GM19193 (cell line): ENCODE measurements around the gene NHP2.

ENCODE experiments used
- POLR2A ChIP-seq: IDR thresholded peaks from 4 replicates; pipeline ENCODE4 v1.6.1; 2011; ENCODE audit not compliant: insufficient read depth, insufficient read length; ENCODE audit errors: extremely low read depth

Gene NHP2

DNA sequence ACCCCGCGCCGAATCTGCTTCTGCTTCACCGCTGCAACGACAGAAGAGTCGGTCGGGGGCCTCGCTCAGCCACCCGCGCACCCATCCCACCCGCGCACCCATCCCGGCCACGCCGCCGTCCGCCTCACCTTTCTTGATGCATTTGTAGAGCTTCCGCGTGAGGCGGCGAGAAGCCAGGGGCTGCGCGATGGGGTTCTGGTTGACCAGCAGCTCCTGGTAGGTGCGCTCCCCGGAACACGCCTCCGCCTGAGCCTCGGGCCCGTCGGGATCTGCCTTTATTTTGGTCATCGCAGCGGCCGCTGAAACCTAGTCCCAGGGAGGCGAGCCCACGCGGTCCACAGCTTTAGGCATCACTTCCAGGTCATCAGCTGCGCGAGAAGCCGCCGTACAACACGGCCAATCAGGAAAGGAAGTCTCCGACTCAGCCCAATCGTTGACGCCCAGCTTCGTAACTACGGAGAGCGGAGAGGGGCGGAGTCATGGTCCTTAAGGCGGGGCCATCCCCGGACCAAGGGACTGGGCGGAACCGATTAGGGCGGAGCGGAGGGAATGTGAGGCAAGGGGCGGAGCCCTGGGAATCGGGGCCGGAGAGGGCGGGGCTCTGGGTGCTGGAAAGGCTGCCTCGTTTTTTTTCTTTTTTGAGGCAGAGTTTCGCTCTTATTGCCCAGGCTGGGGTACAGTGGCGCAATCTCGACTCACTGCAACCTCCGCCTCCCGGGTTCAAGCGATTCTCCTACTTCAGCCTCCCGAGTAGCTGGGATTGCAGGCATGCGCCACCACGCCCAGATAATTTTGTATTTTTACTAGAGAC lies at the start of gene NHP2:
TSS of gene NHP2 (minus strand) at position 356 of the 811 bp plus-strand sequence. CDS start at position 288, 68 bp downstream.
- TF ChIP-seq POLR2A: peak; percentile 66

DNA sequence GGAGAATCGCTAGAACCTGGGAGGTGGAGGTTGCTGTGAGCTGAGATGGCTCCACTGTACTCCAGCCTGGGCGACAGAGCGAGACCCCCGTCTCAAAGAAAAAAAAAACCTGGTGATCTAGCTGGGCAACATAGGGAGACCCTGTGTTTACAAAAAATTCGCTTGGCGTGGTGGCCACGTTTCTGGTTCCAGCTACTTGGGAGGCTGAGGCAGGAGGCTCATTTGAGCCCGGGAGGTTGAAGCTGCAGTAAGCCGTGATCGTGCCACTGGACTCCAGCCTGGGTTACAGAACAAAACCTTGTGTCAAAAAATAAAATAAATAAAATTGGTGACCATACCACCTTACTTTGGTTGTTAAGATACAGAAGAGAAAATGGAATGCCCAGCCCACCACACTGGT lies 48.9 kb upstream of the NHP2 start:
- TF ChIP-seq POLR2A: no peak

DNA sequence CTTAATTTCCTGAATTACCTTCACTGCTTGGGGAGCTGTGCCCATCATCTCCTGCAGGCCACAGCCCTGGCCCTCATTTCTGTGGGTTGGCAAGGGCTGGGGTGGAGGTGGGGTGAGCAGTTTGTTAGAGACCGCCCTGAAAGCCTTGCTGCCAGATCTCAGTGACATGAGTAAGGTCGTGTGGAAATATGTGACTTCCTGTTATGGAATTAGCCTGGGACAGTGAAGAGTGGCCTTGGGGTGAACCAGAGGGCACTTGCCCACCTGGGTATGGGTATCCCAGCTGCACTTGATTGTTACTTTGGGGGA lies 48.2 kb upstream of the NHP2 start:
- no peak for TF ChIP-seq POLR2A

DNA sequence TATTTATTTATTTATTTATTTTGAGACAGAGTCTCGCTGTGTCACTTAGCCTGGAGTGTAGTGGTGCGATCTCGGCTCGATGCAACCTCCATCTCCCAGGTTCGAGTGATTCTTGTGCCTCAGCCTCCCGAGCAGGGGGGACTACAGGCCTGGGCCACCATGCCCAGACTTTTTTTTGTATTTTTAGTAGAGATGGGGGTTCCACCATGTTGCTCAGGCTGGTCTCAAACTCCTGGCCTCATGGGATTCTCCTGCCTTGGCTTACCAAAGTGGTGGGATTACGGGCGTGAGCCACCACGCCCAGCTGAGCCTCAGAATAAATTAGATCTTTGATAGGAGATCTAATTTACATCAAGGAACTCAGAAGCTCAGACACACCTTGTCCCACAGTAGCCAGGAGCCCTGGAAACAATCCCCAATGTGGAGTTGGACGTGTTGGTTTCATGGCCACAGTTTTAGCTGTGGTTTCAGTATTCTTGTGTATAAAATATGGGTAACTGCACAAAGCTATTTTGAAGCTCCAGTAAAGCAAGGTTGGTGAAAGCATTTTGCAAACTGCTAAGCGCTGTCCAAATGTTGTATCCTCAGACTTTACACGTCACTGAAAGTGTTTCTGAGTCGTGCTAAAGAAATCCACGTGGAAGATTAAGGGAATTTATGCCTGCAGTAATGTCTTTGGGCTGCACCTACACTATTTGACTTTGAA lies 47.7 kb upstream of the NHP2 start:
- no peak for TF ChIP-seq POLR2A

DNA sequence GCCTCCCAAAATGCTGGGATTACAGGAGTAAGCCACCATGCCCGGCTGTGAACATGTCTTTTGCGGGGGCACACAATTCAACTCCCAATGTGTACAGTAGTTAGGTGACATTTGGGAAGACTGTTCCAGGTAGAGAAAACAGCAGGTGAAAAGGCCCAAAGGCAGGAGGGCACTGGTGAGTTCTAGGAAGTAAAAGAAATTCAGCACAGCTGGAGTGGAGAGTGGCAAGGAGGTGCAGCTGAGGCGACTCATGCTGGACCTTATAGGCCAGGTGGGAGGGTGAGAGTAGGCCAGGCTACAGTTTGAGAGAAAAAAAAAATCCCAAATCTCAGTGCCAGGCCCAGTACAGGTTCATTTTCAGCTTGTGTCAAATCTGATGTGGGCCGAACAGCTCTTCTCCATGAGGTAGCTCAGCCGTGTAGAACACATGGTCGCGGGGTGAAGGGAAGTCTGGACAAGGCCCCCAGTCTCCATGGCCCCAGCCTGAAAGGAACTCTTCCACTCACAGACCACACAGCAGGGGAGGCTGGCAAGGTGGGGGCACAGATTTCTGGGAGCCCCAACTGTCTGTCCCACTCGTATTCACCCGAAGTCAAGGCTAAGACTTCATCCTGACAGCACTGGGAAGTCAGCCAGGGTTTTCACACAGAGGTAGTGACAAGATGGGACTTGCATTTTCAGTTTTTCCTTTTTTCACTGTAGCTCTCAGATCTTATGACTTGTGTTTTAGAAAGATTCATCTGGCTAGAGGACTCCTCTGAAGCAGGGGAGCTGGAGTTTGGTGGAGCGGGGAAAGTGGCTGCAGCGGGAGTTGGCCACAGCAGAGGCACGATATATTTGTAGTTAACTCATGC lies 46.1 kb upstream of the NHP2 start:
- TF ChIP-seq POLR2A: no peak

DNA sequence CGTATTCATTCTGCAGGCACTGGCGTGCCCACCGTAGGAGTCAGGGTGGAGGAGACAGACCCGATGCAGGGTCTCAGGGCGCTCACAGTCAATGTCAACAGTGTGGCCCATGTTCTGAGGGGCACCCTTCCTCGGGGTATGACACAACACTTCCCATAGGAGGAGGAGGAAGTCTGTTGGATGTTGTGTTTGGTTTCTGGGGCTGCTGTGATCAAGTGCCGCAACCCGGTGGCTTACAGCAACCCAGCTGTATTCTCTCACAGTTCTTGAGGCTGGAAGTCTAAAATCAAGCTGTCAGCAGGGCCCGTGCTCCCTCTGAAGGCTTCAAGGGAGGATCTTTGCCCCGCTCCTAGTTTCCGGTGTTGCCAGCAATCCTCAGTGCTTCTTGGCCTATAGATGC lies 45.0 kb upstream of the NHP2 start:
- TF ChIP-seq POLR2A: no peak

DNA sequence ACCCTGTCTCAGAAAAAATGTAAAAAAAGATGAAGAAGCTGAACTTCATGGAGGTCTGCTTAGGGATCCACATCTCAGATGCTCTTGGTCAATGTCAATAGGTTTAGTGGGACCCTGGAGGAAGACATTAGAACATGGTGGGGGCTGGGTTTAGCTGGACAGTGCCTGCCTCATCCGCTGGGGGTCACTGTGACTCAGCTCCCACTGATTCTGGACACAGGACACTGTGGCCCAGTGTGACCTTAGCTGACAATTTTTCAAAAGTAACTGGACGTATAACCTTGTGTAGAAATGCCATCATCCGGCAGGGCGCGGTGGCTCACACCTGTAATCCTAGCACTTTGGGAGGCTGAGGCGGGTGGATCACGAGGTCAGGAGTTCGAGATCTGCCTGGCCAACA lies 43.3 kb upstream of the NHP2 start:
- TF ChIP-seq POLR2A: no peak

DNA sequence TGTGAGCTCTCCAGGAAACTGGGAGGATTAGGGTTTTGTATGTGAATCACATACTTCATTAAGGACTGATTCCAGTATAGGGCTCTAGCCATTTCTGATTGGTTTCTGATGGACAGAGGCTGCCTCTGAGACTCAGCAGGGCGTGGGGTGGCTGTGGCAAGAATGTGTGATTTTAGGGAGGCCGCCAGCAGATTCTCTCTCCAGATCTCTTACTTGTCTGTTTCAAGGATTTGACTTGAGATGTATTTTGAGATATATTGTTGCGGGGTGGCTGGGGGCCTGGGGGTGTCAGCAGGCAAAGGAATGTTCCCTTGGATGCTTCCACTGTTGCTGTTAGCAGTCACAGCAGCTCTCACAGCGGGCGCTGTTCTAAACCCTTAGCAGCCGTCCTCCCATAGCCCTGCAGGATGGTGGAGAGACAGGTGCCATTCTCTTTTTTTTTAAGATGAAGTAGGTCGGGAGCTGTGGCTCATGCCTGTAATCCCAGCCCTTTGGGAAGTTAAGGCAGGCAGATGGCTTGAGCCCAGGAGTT lies 42.7 kb upstream of the NHP2 start:
- TF ChIP-seq POLR2A: no peak

DNA sequence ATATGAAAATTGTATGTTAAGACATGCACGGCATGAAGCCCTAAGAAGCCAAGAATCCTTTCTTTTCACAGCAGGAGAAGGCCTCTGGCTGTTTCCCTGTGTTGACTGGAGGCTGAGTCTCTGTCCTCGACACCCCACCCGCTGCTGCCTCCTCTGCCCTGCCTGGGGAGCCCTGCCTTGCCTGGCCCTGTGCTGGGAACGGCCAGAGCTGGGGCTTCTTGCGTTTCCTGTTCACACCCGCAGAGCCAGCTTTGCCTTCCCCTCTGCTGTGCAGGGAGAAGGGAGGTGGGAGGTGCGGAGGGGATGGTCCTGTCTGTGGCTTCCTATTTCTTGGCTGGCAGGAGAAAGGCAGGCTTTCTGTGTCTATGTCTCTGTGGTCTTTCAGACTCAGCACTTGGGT lies 40.3 kb upstream of the NHP2 start:
- no peak for TF ChIP-seq POLR2A

DNA sequence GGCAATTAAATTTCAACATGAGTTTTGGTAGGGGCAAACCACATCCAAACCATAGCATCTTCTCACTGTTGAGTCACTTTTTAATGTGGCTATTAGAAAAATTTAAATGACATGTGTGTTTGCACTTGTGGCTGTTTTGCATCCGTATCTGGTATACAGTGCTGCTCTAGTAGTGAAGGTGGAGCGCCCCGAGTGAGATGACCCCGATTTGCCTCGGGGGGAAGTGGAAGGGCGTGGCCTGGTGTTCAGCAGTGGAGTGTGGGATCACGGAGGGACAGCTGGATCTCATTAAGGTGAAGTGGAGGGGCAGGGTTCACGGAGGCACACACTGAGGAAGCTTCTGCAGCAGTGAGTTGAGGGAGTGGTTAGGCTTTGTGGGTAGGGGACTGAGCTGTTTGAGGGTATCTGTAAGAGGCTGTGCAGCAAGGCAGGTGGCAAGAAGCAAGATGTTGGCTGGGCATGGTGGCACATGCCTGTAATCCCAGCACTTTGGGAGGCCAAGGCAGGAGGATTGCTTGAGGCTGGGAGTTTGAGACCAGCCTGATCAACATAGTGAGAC lies 39.6 kb upstream of the NHP2 start:
- no peak for TF ChIP-seq POLR2A

DNA sequence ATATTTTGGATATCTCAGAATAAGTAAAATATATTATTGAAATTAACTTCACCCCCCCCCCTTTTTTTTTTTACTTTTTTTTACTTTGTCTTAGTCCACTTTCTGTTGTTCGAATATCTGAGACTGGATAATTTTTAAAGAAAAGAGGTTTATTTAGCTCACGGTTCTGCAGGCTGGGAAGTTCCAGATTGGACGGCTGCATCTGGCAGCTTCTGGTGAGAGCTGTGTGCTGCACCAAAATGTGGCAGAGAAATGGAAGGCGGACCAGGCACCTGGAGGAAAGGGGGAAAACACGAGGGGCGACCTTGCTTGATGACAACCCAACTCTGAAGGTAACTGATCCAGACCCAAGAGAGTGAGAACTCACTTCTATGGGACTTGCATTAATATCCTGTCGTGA lies 39.1 kb upstream of the NHP2 start:
- no peak for TF ChIP-seq POLR2A

DNA sequence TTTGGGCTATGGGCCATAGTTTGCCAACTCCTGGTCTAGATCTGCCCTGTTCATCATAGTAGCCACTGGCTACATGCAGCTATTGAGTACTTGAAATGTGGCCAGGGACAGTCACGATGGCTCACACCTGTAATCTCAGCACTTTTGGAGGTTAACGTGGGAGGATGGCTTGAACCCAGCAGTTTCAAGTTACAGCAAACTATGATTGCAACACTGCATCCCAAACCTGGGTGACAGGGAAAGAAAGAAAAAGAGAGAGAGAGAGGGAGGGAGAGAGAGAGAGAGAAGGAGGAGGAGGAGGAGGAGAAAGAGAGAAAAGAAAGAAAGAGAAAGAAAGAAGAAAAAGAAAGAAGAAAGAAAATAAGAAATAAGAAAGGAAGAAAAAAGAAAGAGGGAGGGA lies 38.6 kb upstream of the NHP2 start:
- TF ChIP-seq POLR2A: no peak

DNA sequence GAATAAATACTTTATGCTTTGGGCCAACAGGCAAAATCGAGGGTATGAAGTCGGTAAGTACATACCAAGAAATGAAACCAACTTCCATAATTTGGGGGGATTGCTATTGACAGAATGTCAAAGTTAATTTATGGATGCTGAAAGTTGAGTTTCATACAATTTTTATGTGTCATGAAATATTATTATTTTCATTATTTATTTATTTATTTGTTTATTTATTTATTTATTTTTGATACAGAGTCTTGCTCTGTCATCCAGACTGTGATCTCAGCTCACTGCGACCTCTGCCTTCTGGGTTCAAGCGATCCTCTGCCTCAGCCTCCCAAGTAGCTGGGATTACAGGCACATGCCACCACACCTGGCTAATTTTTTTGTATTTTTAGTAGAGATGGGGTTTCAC lies 38.0 kb upstream of the NHP2 start:
- no peak for TF ChIP-seq POLR2A

DNA sequence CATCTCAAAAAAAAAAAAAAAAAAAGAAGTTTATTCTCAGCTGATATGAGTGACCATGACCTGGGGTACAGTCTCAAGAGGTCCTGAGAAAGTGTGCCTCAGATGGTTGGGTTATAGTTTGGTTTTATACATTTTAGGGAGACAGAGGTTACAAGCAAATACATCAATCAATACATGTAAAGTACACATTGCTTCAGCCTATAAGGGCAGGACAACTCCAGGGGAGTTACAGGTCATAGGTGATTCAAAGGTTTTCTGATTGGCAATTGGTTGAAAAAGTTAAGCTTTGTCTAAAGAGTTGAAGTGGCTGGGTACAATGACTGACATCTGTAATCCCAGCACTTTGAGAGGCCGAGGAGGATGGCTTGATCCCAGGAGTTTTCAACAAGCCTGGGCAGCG lies 35.7 kb upstream of the NHP2 start:
- no peak for TF ChIP-seq POLR2A

DNA sequence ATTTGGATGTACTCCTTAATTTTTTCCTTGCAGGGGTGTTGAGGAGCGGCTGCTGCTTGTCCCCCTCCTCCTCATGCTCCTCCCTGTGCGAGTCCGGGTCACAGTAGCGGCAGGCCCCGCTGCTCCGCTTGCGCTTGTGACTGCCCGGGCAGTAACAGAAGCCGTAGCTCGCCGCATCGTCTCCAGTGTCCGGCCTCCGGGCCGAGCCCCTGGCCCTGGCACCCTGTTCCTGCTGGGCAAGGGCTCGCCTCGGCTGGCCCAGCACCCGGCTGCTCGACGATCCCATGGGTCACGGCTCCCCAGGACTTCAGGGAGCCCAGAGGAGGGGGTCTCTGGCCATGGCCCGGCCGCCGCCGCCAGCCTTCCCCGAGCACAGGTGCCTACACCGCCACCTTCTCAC lies 33.3 kb upstream of the NHP2 start, which contains the start of gene GMCL2:
TSS of gene GMCL2 (minus strand) at position 358 of the 400 bp plus-strand sequence. CDS start at position 286, 72 bp downstream.
- TF ChIP-seq POLR2A: no peak
